Measurements from ENCODE around the gene CNNM2. TPM values are rescaled to one million over a fixed set of nuclear protein-coding genes. Genes with fewer than 3 reads are reported as not detected.
"Not testable (repeated sequence)": the region's sequence is repeated elsewhere in the genome, so short reads cannot be mapped to it uniquely, and the experiment has no call there.

CNNM2 gene
- total and polyA plus RNA-seq, 2 donors (not counting 1 experiment from before 2014, with no cell fraction given): 6.6 to 21.6 TPM

- 93% methylated on average over 12 of the region's 16 CpGs for whole genome bisulfite sequencing (ENCODE audit: insufficient coverage)
- Histone ChIP-seq H3K79me2 (ENCODE audit: control insufficient read depth, insufficient read depth, low read length) (no peaks in the 10 kb centered on the region), H3K9me3 (ENCODE audit: control extremely low read depth in 1 of 3, control insufficient read depth in 2 of 3, insufficient read depth in 1 of 3, low read length in 2 of 3) (no peaks in the 10 kb centered on the region), H4K20me1 (ENCODE audit: control insufficient read depth, insufficient read depth, low read length, poor library complexity, severe bottlenecking) (no peaks in the 10 kb centered on the region), H3K36me3 (replicated peaks in 1 of 2; ENCODE audit: control extremely low read depth in 1 of 2, control insufficient read depth in 1 of 2, extremely low read depth in 1 of 2, insufficient read depth in 2 of 2, low read length in 1 of 2) (peaks cover 0 to 5% of the 10 kb centered on the region in 2 experiments), H3K4me2 (replicated peaks; ENCODE audit: low read depth, low read length, poor library complexity, severe bottlenecking) (no peak overlapping the region), H3K27me3 (replicated peaks in 1 of 4; ENCODE audit: control extremely low read depth in 1 of 4, control insufficient read depth in 3 of 4, insufficient read depth in 4 of 4, low read length in 3 of 4) (no peaks in the 10 kb centered on the region), H3K4me1 (ENCODE audit: control insufficient read depth in 2 of 2, insufficient read depth in 2 of 2, low read length in 2 of 2) (peaks cover 26% of the 10 kb centered on the region in 2 donors), H3K4me3 (ENCODE audit: control extremely low read depth in 1 of 5, extremely low read depth in 1 of 5, insufficient read depth in 1 of 5, low read depth in 2 of 5, low read length in 4 of 5) (no peak overlapping the region), H3K27ac (ENCODE audit: low read length in 2 of 2) (no peak overlapping the region), H2AFZ (ENCODE audit: insufficient read depth, low read depth, low read length, poor library complexity, severe bottlenecking) (no peak overlapping the region), H3K9ac (ENCODE audit: low read length) (no peak overlapping the region)
- no peaks in the 10 kb centered on the region for H3K27me3 Mint-ChIP-seq
- no peak overlapping the region for H3K4me3 Mint-ChIP-seq
- H3K27ac Mint-ChIP-seq: no peak overlapping the region
- no peak for TF ChIP-seq EZH2 (IDR thresholded peaks at IDR 0.05; ENCODE audit: borderline replicate concordance, insufficient read depth, low read depth, low read length, poor library complexity, severe bottlenecking)
- TF ChIP-seq CTCF (IDR thresholded peaks at IDR 0.05): no peak
- intact Hi-C loops (cut with micrococcal nuclease): loop anchor here (10.0 kb wide), 1 partner anchor 268 kb away; no protein-coding TSS in a partner anchor
- POLR2A ChIA-PET: interaction anchor here (0.6 to 0.8 kb wide), 2 partner anchors 231 to 283 kb away, joined by 4 to 5 read pairs; no protein-coding TSS in a partner anchor
- H3K9me3 Mint-ChIP-seq (ENCODE audit: insufficient read depth): no peaks in the 10 kb centered on the region
- peaks cover 30% of the 10 kb centered on the region for H3K4me1 Mint-ChIP-seq
- ATAC-seq (ENCODE audit: low read depth): no peak
- no peak for DNase-seq
- CTCF ChIA-PET: interaction anchor here (0.6 to 1.7 kb wide), 5 partner anchors 11 to 231 kb away, joined by 3 to 5 read pairs (median 3); partner anchors contain the start of gene CYP17A1
These were observed 148.3 kb downstream of the CNNM2 start for GRCh38 chr10:103066141-103067098.

- intact Hi-C loops (cut with micrococcal nuclease): loop anchor here (10.0 kb wide), 1 partner anchor 268 kb away; no protein-coding TSS in a partner anchor
These were observed 149.0 kb downstream of the CNNM2 start for GRCh38 chr10:103067099-103067477.

More at GRCh38 chr10:103067099-103067477, 149.0 kb downstream of the CNNM2 start:
- ChIA-PET POLR2A (interaction anchor here (0.8 kb wide), 1 partner anchor 232 kb away, joined by 5 read pairs; no protein-coding TSS in a partner anchor), CTCF (interaction anchor here (0.6 to 1.7 kb wide), 3 partner anchors 166 to 231 kb away, joined by 3 to 5 read pairs (median 3); partner anchors contain the start of gene CYP17A1)
- not testable (repeated sequence) for ATAC-seq (ENCODE audit: low read depth); H3K27ac ChIP-seq (ENCODE audit: low read length in 2 of 2); H3K9me3 ChIP-seq (ENCODE audit: control extremely low read depth in 1 of 3, control insufficient read depth in 2 of 3, insufficient read depth in 1 of 3, low read length in 2 of 3); H3K36me3 ChIP-seq (replicated peaks in 1 of 2; ENCODE audit: control extremely low read depth in 1 of 2, control insufficient read depth in 1 of 2, extremely low read depth in 1 of 2, insufficient read depth in 2 of 2, low read length in 1 of 2); H3K9ac ChIP-seq (ENCODE audit: low read length); H3K27me3 Mint-ChIP-seq; H3K27ac Mint-ChIP-seq; H2AFZ ChIP-seq (ENCODE audit: insufficient read depth, low read depth, low read length, poor library complexity, severe bottlenecking); H3K79me2 ChIP-seq (ENCODE audit: control insufficient read depth, insufficient read depth, low read length); H4K20me1 ChIP-seq (ENCODE audit: control insufficient read depth, insufficient read depth, low read length, poor library complexity, severe bottlenecking); H3K4me3 Mint-ChIP-seq; H3K4me2 ChIP-seq (replicated peaks; ENCODE audit: low read depth, low read length, poor library complexity, severe bottlenecking); H3K9me3 Mint-ChIP-seq (ENCODE audit: insufficient read depth); H3K4me3 ChIP-seq (ENCODE audit: control extremely low read depth in 1 of 5, extremely low read depth in 1 of 5, insufficient read depth in 1 of 5, low read depth in 2 of 5, low read length in 4 of 5); H3K27me3 ChIP-seq (replicated peaks in 1 of 4; ENCODE audit: control extremely low read depth in 1 of 4, control insufficient read depth in 3 of 4, insufficient read depth in 4 of 4, low read length in 3 of 4); DNase-seq
- WGBS (ENCODE audit: insufficient coverage): 94% methylated on average over 2 of the region's 4 CpGs
- peaks cover 26% of the 10 kb centered on the region in 2 donors for H3K4me1 ChIP-seq (ENCODE audit: control insufficient read depth in 2 of 2, insufficient read depth in 2 of 2, low read length in 2 of 2)
- H3K4me1 Mint-ChIP-seq: peaks cover 33% of the 10 kb centered on the region
